Bronchial epithelial cell (primary cell): Measurements from ENCODE around the gene DPYSL5. TPM values are rescaled to one million over a fixed set of nuclear protein-coding genes. Genes with fewer than 3 reads are reported as not detected.

Experiments used
- DNase-seq: peaks from one replicate; pipeline ENCODE4 v3.0.0-alpha.2; 2010; ENCODE audit warnings: low read depth
- FAIRE-seq: peaks from 2 replicates; lab custom pipeline; 2011; peaks lifted over from hg19 to GRCh38; lab: Jason Lieb, UNC
- H3K27me3 ChIP-seq: 2 replicates; pipeline ENCODE4 v1.5.1; 2011; ENCODE audit warnings: low read length; ENCODE audit not compliant: control insufficient read depth, insufficient read depth
- H3K36me3 ChIP-seq: 2 replicates; pipeline ENCODE4 v1.5.1; 2011; ENCODE audit warnings: low read length; ENCODE audit not compliant: control insufficient read depth, insufficient read depth
- H3K4me3 ChIP-seq: 2 replicates; pipeline ENCODE4 v1.5.1; 2011; ENCODE audit warnings: mild to moderate bottlenecking, low read depth, low read length, control low read depth
- total RNA-seq: library from RNA; depleted of rRNA; stranded (reverse); fragments of >200 nt; gene quantifications from 2 replicates; pipeline ENCODE4 v1.2.1, GENCODE V29; 2014
- TF ChIP-seq, protein P1 (sequence below): IDR thresholded peaks from 2 replicates; pipeline ENCODE4 v1.5.1; 2011; ENCODE audit warnings: mild to moderate bottlenecking, moderate library complexity, low read length, control low read depth, inconsistent platforms; ENCODE audit not compliant: insufficient read depth, severe bottlenecking

Gene DPYSL5
- total RNA-seq, 1 donor from 2014 or later: not detected

DNA sequence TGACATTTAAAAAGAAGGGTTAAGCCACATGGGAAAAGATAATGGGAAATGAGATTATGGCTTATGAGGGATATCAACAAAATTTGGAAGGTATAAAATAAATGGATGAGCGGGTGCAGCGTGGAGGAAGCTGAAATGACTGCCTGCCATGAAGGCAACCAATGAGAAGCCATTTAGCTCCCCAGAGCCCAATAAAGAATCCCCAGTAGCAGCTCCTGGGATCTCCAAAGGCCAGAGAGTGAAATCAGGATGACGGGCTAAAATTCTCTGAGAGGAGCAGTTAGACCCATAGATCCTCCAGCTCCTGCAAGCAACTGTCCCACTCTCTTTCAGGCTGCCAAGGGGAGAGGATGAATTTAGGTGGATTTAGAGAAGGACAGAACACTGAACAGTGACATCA lies 109.6 kb downstream of the DPYSL5 start:
- Histone ChIP-seq H3K4me3 (no peak overlapping the region), H3K27me3 (peaks cover 12% of the 10 kb centered on the region), H3K36me3 (no peaks in the 10 kb centered on the region)
- DNase-seq (no peak), FAIRE-seq (no peak)
- TF ChIP-seq, protein P1, sequence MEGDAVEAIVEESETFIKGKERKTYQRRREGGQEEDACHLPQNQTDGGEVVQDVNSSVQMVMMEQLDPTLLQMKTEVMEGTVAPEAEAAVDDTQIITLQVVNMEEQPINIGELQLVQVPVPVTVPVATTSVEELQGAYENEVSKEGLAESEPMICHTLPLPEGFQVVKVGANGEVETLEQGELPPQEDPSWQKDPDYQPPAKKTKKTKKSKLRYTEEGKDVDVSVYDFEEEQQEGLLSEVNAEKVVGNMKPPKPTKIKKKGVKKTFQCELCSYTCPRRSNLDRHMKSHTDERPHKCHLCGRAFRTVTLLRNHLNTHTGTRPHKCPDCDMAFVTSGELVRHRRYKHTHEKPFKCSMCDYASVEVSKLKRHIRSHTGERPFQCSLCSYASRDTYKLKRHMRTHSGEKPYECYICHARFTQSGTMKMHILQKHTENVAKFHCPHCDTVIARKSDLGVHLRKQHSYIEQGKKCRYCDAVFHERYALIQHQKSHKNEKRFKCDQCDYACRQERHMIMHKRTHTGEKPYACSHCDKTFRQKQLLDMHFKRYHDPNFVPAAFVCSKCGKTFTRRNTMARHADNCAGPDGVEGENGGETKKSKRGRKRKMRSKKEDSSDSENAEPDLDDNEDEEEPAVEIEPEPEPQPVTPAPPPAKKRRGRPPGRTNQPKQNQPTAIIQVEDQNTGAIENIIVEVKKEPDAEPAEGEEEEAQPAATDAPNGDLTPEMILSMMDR: no peak

GRCh38 chr2:26959331-26959730 lies 111.4 kb downstream of the DPYSL5 start:
- DNase-seq: no peak
- Histone ChIP-seq H3K4me3 (no peak overlapping the region), H3K36me3 (no peaks in the 10 kb centered on the region), H3K27me3 (peaks cover 12% of the 10 kb centered on the region)
- no peak for FAIRE-seq
- TF ChIP-seq, protein P1: no peak

DNA sequence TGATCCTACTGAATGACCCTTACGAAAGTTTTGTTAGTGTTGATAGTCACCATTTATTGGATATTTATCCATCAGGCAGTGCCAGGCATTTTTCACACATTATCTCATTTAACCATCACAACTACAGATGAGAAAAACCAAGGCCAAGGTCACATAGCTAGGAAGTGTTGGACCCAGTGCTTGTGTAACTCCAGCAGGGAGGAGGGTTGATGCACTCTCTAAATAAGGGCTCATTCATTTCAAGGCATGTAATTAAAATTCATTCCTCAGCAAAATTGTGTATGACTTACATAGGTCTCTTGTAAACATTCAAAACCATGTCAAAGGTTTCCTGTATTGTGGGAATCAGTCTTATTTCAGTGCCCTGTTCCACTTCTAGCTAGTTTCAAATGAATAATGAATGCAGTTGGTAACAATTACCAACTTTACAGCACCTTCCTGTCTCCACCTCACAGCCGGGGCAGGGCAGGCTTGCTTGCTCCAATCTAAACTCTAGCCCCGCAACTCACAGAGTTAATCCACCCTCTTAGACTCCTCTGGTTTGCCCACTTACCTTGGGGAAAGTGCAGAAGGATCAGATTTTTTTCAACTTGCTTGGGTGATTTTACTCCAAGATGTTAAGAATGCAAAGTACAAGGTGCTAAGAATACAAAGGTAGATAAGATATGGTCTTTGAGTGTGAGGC lies 116.7 kb downstream of the DPYSL5 start:
- TF ChIP-seq, protein P1: no peak
- DNase-seq (no peak), FAIRE-seq (no peak)
- Histone ChIP-seq H3K27me3 (peaks cover 6% of the 10 kb centered on the region), H3K4me3 (no peak overlapping the region), H3K36me3 (no peaks in the 10 kb centered on the region)

DNA sequence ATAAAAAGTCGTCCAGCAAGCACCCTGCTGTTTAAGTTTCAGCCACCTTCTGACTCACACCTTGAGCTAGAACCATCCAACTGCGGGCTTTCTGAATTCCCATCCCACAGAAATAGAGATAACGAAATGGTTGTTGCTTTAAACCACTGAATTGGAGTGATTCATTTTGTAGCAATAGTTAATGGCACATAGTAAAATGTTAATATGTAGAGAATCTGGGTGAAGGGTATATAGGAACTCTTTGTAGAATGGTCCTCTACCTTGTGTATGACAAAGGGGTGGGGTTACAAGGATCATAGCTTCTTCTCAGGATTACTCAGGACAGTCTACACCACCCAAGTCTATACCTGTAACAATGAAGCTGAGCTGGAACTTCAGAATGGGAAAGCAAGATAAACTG lies 120.1 kb downstream of the DPYSL5 start:
- TF ChIP-seq, protein P1: no peak
- H3K4me3 ChIP-seq: no peak overlapping the region
- FAIRE-seq (no peak), DNase-seq (peak; percentile 18)
- H3K36me3 ChIP-seq: no peaks in the 10 kb centered on the region
- no peaks in the 10 kb centered on the region for H3K27me3 ChIP-seq

DNA sequence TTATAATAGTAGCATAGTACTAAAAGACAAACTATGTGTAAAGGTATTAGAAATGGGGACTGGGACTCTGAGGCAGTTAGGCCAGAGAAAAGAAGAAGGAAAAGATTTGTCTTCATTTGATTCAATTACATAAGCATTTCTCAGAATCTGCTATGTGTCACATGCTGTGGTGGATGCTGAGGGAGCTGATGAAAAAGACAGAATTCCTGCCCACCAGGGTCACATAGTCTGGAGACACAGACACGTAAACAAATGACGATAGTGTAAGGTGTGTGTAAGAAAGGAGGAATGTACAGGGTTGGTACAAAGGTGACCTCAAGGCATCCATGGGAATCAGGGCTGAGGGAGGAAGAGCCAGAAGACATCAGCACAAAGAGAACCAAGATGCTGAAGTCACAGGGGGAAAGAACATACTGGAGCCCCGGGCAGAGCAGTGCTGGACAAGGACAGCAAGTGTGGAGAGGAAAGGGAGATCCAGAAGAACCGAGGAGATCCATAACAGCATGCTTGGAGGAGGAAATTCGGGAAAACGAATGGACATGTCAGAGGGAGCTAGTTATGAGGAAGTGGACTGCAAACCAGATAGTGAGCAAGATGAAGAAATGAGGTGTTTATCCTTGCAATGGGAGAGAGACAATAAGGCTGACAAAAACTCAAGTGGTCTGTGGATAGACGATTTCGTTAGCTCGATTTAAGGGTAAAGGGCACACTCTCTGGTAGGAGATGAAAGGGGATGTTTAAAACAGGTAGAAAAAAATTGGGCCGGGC lies 121.3 kb downstream of the DPYSL5 start:
- TF ChIP-seq, protein P1: no peak
- FAIRE-seq (no peak), DNase-seq (no peak)
- H3K36me3 ChIP-seq: no peaks in the 10 kb centered on the region
- H3K4me3 ChIP-seq: no peak overlapping the region
- no peaks in the 10 kb centered on the region for H3K27me3 ChIP-seq
